Ovary (tissue), 9 donors: ENCODE data around the gene SCYGR8. TPM values are rescaled to one million over a fixed set of nuclear protein-coding genes. Genes with fewer than 3 reads are reported as not detected.

ENCODE experiments used
- DNase-seq, 5 donors: peaks; one replicate each; pipeline ENCODE4 v3.0.0-alpha.2; 2019 to 2020
- H3K27ac ChIP-seq, 2 donors: fragments of 200-600 bp; one replicate each; pipeline versions ENCODE4 v1.5.1 to v1.8.0; 2019 to 2022
- H3K27me3 ChIP-seq: fragments of 200-600 bp; one replicate; pipeline ENCODE4 v1.8.0; 2022
- H3K36me3 ChIP-seq: fragments of 200-600 bp; sonication (generic); one replicate; pipeline ENCODE4 v1.5.1; 2019
- H3K4me1 ChIP-seq: one replicate; pipeline ENCODE4 v1.8.1; 2013; ENCODE audit warnings: mild to moderate bottlenecking, moderate library complexity; ENCODE audit not compliant: insufficient read depth
- H3K4me3 ChIP-seq: fragments of 200-600 bp; sonication (generic); one replicate; pipeline ENCODE4 v1.5.1; 2017
- H3K9me3 ChIP-seq, 2 donors: fragments of 200-600 bp in 1 of 2; sonication (generic) in 1 of 2; one replicate each; pipeline versions ENCODE4 v1.5.1 to v1.8.1; 2013 to 2019; ENCODE audit warnings: mild to moderate bottlenecking in 1 of 2, moderate library complexity in 1 of 2
- CTCF ChIP-seq, 3 donors: fragments of 450-650 bp in 2 of 3; fragments of 200-600 bp in 1 of 3; IDR thresholded peaks; one replicate each; pipeline versions ENCODE4 v1.5.1 to v1.8.0; 2016 to 2022; ENCODE audit warnings: antibody characterized with exemption in 3 of 3, mild to moderate bottlenecking in 1 of 3
- EP300 ChIP-seq: sonication (generic); formaldehyde crosslinking; IDR thresholded peaks from one replicate; pipeline ENCODE4 v1.6.1; 2017; ENCODE audit warnings: antibody characterized with exemption
- POLR2A ChIP-seq: fragments of 450-650 bp; IDR thresholded peaks from one replicate; pipeline ENCODE4 v1.6.1; 2017; ENCODE audit warnings: antibody characterized with exemption, mild to moderate bottlenecking, moderate library complexity
- WGBS, 3 donors: extraction: QIAGEN DNeasy Blood & Tissue Kit in 1 of 3; methylation state at CpG; one replicate each; pipeline versions ENCODE4 v1.1.5 to v1.1.7; 2013 to 2017; 5-methylcytosine and 5-hydroxymethylcytosine counted together
- intact Hi-C, 4 donors: fragments of 100-400 bp; cut with DNase I; formaldehyde crosslinking; loops; one replicate each; pipeline versions ENCODE4 v1.11.0 to v1.15.1; 2022 to 2023
- polyA plus RNA-seq, 2 donors: library from polyadenylated mRNA; stranded (reverse); fragments of 200-250 nt in 1 of 2; fragments of 350-450 nt in 1 of 2; fragmentation: Illumina TruSeq in 1 of 2; extraction: RNeasy Lipid Tissue Mini Kit (QIAGEN cat#74804) in 1 of 2; gene quantifications; one replicate each; pipeline ENCODE4 v1.2.3, GENCODE V29; 2013 to 2014
- total RNA-seq, 7 donors: library from RNA; depleted of rRNA in 2 of 7; stranded (reverse); fragments of >200 nt in 2 of 7; fragmentation: NEBNext Ultra II Directional in 3 of 7; extraction: Animal tissue kit (Norgen Biotek cat#: 25700) in 3 of 7; gene quantifications; one replicate each; pipeline versions ENCODE4 v1.1.0 to v1.2.4, GENCODE V29; 2016 to 2023
- donor health status: DM: no; HTN: no; CAD: no; lungs with moderate emphysema.
- donor health status: DM: no; HTN: no; CAD: no.
- donor health status: Bipolar disorder and iron deficiency.
- donor health status: DM: yes; HTN: yes; CAD: no.
- donor health status: DM: no; HTN: no; CAD: no.
- donor health status: DM: yes; HTN: yes; CAD: no.

Gene SCYGR8
- total and polyA plus RNA-seq, 9 donors = not detected

DNA sequence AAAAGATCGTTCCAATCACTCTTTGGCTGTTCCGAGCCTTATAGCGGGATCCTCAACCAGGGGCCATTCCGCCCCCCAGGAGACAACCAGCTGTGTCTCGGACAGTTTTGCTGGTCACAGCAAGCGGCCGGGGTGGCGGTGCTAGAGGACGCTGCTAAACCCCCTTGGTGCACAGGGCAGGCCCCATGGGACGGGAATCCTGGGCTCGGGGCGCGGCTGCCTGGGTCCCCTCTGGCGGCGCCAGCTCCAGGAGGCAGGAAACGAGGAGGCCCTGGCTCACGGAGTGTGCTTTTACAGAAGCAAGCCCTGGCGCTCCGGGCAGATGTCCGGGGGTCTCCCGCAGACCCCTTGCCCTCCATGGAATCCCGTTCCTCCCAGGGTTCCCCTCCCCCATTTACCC lies 22.1 kb downstream of the SCYGR8 start:
- no peak overlapping the region for H3K27ac ChIP-seq
- no peaks in the 10 kb centered on the region for H3K4me1 ChIP-seq
- intact Hi-C loops = loop anchor here in 3 of 4 donors (2.0 to 10.0 kb wide), 7 partner anchors 106 to 641 kb away; no protein-coding TSS in a partner anchor
- 88 to 92% (median 91%) methylated on average over 16 to 22 of the region's 22 CpGs for WGBS, 3 donors
- no peak overlapping the region for H3K4me3 ChIP-seq
- H3K36me3 ChIP-seq = no peaks in the 10 kb centered on the region
- H3K27me3 ChIP-seq = no peaks in the 10 kb centered on the region
- H3K9me3 ChIP-seq = no peaks in the 10 kb centered on the region
- DNase-seq = no peak
- no peak for TF ChIP-seq CTCF (IDR thresholded peaks at IDR 0.05)
- TF ChIP-seq POLR2A = no peak
- no peak for TF ChIP-seq EP300

DNA sequence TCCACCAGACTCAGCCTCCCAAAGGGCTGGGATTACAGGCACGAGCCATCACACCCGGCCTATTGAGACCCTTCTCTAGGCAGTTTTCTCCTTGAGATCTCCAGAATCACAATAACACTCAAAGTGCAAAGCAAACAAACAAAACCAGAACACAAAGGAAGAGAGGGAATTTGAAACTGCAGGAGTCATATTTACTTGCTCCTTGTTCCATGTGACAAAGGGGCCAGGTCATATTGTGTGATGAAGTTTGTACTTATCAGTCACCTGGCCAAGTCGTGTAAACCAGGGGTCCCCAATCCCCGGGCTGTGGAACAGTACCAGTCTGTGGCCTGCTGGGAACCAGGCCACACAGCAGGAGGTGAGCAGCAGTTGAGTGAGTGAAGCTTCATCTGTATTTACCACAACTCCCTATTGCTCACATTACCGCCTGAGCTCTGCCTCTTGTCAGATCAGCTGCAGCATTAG lies 26.5 kb downstream of the SCYGR8 start:
- Histone ChIP-seq H3K4me3 (no peak overlapping the region), H3K27me3 (no peaks in the 10 kb centered on the region), H3K9me3 (no peaks in the 10 kb centered on the region), H3K36me3 (no peaks in the 10 kb centered on the region), H3K27ac (no peak overlapping the region), H3K4me1 (no peaks in the 10 kb centered on the region)
- intact Hi-C loops = no loop called here
- TF ChIP-seq EP300 = no peak
- no peak for TF ChIP-seq CTCF (IDR thresholded peaks at IDR 0.05)
- no peak for TF ChIP-seq POLR2A
- DNase-seq = no peak
- WGBS, 3 donors = 76 to 79% (median 77%) methylated on average over 5 of the region's 5 CpGs

DNA sequence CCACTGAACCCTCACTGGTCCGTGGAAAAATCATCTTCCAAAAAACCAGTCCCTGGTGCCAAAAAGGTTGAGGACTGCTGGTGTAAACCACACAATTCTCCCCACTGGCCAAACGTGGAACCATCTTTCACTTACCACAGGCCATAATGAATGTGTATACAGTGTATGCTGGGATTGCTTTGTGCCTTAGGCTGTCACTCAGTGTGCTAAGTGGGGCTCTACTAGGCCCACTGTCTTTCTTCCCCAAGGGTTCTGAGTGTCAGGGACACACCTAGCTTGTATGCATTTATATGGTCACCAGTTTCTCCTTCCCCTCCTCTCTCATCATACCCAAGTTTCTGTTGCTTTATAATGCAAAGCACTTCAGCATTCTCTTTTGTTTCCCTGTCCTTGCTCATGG lies 27.2 kb downstream of the SCYGR8 start:
- intact Hi-C loops = no loop called here
- DNase-seq = no peak

GRCh38 chr2:227774011-227774624 lies 28.4 kb downstream of the SCYGR8 start:
- intact Hi-C loops = no loop called here
- 54 to 58% (median 58%) methylated on average over 15 of the region's 15 CpGs for WGBS, 3 donors
- TF ChIP-seq POLR2A = no peak
- TF ChIP-seq EP300 = no peak
- no peak for TF ChIP-seq CTCF (IDR thresholded peaks at IDR 0.05)
- no peaks in the 10 kb centered on the region for H3K9me3 ChIP-seq
- no peaks in the 10 kb centered on the region for H3K27me3 ChIP-seq
- no peak for DNase-seq
- no peaks in the 10 kb centered on the region for H3K4me1 ChIP-seq
- no peak overlapping the region for H3K4me3 ChIP-seq
- H3K27ac ChIP-seq = no peak overlapping the region
- H3K36me3 ChIP-seq = no peaks in the 10 kb centered on the region

More for the DNA sequence above, 27.2 kb downstream of the SCYGR8 start:
- H3K4me3 ChIP-seq = no peak overlapping the region
- H3K36me3 ChIP-seq = no peaks in the 10 kb centered on the region
- H3K9me3 ChIP-seq = no peaks in the 10 kb centered on the region
- no peaks in the 10 kb centered on the region for H3K27me3 ChIP-seq
- H3K4me1 ChIP-seq = no peaks in the 10 kb centered on the region
- no peak overlapping the region for H3K27ac ChIP-seq
- TF ChIP-seq CTCF (IDR thresholded peaks at IDR 0.05) = no peak
- no peak for TF ChIP-seq EP300
- no peak for TF ChIP-seq POLR2A
- 36 to 48% (median 48%) methylated on average over 2 of the region's 2 CpGs for WGBS, 3 donors
